ENCODE measurements around the gene SLC16A6. TPM values are rescaled to one million over a fixed set of nuclear protein-coding genes. Genes with fewer than 3 reads are reported as not detected.
"Not testable (repeated sequence)": the region's sequence is repeated elsewhere in the genome, so short reads cannot be mapped to it uniquely, and the experiment has no call there.

SLC16A6 gene
- polyA plus RNA-seq, 4 donors: 0.57 to 1.1 (median 0.74) TPM

- not testable (repeated sequence) for DNase-seq (ENCODE audit: low read depth in 4 of 4, low spot score in 3 of 4)
Observed at GRCh38 chr17:68253426-68253825, 37.5 kb downstream of the SLC16A6 start.

GRCh38 chr17:68249354-68249765, 41.6 kb downstream of the SLC16A6 start:
- DNase-seq (ENCODE audit: low read depth in 4 of 4, low spot score in 3 of 4): no peak

GRCh38 chr17:68248891-68249290, 42.0 kb downstream of the SLC16A6 start:
- DNase-seq (ENCODE audit: low read depth in 4 of 4, low spot score in 3 of 4): no peak

GRCh38 chr17:68248199-68248825, 42.6 kb downstream of the SLC16A6 start:
- DNase-seq (ENCODE audit: low read depth in 4 of 4, low spot score in 3 of 4): peak in 1 of 4 donors; percentile 43

GRCh38 chr17:68247445-68248198, 43.3 kb downstream of the SLC16A6 start, which contains the start of gene AMZ2:
AMZ2 (plus strand) TSS chr17:68248043; CDS start chr17:68250188, 2,145 bp downstream.
- peak; percentile 82 to 96 (median 90) for DNase-seq (ENCODE audit: low read depth in 4 of 4, low spot score in 3 of 4)

- no peak for DNase-seq (ENCODE audit: low read depth in 4 of 4, low spot score in 3 of 4)
Observed at GRCh38 chr17:68246271-68247028, 44.5 kb downstream of the SLC16A6 start.

- DNase-seq (ENCODE audit: low read depth in 4 of 4, low spot score in 3 of 4): no peak
Observed at GRCh38 chr17:68239632-68240366, 51.1 kb downstream of the SLC16A6 start.

- no peak for DNase-seq (ENCODE audit: low read depth in 4 of 4, low spot score in 3 of 4)
Observed at GRCh38 chr17:68238871-68239253, 52.1 kb downstream of the SLC16A6 start.

GRCh38 chr17:68238164-68238870, 52.6 kb downstream of the SLC16A6 start:
- DNase-seq (ENCODE audit: low read depth in 4 of 4, low spot score in 3 of 4): no peak

GRCh38 chr17:68237369-68238163, 53.4 kb downstream of the SLC16A6 start:
- DNase-seq (ENCODE audit: low read depth in 4 of 4, low spot score in 3 of 4): not testable (repeated sequence)

GRCh38 chr17:68235336-68235791, 55.6 kb downstream of the SLC16A6 start:
- DNase-seq (ENCODE audit: low read depth in 4 of 4, low spot score in 3 of 4): not testable (repeated sequence)

- DNase-seq (ENCODE audit: low read depth in 4 of 4, low spot score in 3 of 4): not testable (repeated sequence)
Observed at GRCh38 chr17:68234726-68235335, 56.1 kb downstream of the SLC16A6 start.

- DNase-seq (ENCODE audit: low read depth in 4 of 4, low spot score in 3 of 4): not testable (repeated sequence)
Observed at GRCh38 chr17:68232741-68233140, 58.2 kb downstream of the SLC16A6 start.

- DNase-seq (ENCODE audit: low read depth in 4 of 4, low spot score in 3 of 4): no peak
Observed at GRCh38 chr17:68231541-68231940, 59.4 kb downstream of the SLC16A6 start.

GRCh38 chr17:68231131-68231530, 59.8 kb downstream of the SLC16A6 start:
- not testable (repeated sequence) for DNase-seq (ENCODE audit: low read depth in 4 of 4, low spot score in 3 of 4)

GRCh38 chr17:68229619-68230018, 61.3 kb downstream of the SLC16A6 start:
- no peak for DNase-seq (ENCODE audit: low read depth in 4 of 4, low spot score in 3 of 4)

- DNase-seq (ENCODE audit: low read depth in 4 of 4, low spot score in 3 of 4): no peak
Observed at GRCh38 chr17:68228817-68229570, 61.9 kb downstream of the SLC16A6 start.
